HG02870 (cell line): ENCODE data around the gene DBNL.

Experiments used
- ATAC-seq: cut with Tn5 transposase; IDR thresholded peaks from one replicate; pipeline ENCODE4 v1.9.1; 2021; ENCODE audit warnings: mild to moderate bottlenecking, moderate library complexity; ENCODE audit not compliant: unreplicated experiment

Gene DBNL

GRCh38 chr7:44060948-44061644 is 16.6 kb downstream of the DBNL start:
- ATAC-seq = no peak

GRCh38 chr7:44061645-44062179 is 17.2 kb downstream of the DBNL start:
- ATAC-seq = no peak

GRCh38 chr7:44062180-44062902 is 17.8 kb downstream of the DBNL start:
- no peak for ATAC-seq

GRCh38 chr7:44062903-44063295 is 18.4 kb downstream of the DBNL start:
- ATAC-seq = no peak

GRCh38 chr7:44063547-44063893 is 19.0 kb downstream of the DBNL start:
- no peak for ATAC-seq

GRCh38 chr7:44063894-44064651 is 19.6 kb downstream of the DBNL start:
- no peak for ATAC-seq

- no peak for ATAC-seq
Measured at GRCh38 chr7:44064791-44065430, 20.4 kb downstream of the DBNL start.

- ATAC-seq = no peak
Measured at GRCh38 chr7:44065431-44066110, 21.1 kb downstream of the DBNL start, which contains the start of gene PGAM2. Gene PGAM2 (minus strand): TSS chr7:44065567. CDS start chr7:44065529, 38 bp downstream.

- ATAC-seq = no peak
Measured at GRCh38 chr7:44066111-44066460, 21.6 kb downstream of the DBNL start.

- ATAC-seq = no peak
Measured at GRCh38 chr7:44066494-44067063, 22.1 kb downstream of the DBNL start.

GRCh38 chr7:44067064-44067951 is 22.8 kb downstream of the DBNL start:
- no peak for ATAC-seq

- no peak for ATAC-seq
Measured at GRCh38 chr7:44068054-44068453, 23.6 kb downstream of the DBNL start.

- no peak for ATAC-seq
Measured at GRCh38 chr7:44071726-44072363, 27.3 kb downstream of the DBNL start.

- ATAC-seq = no peak
Measured at GRCh38 chr7:44072364-44073231, 28.1 kb downstream of the DBNL start.

- ATAC-seq = peak; percentile 74
Measured at GRCh38 chr7:44073664-44074348, 29.3 kb downstream of the DBNL start.

GRCh38 chr7:44074349-44074695 is 29.8 kb downstream of the DBNL start:
- ATAC-seq = no peak
